H9 (cell line): ENCODE results near the gene RANBP3. TPM values are rescaled to one million over a fixed set of nuclear protein-coding genes. Genes with fewer than 3 reads are reported as not detected.

Source experiments
- DNase-seq: peaks from one replicate; pipeline ENCODE4 v3.0.0-alpha.2; 2017
- H2AFZ ChIP-seq: one replicate; pipeline ENCODE4 v1.6.1; 2013; ENCODE audit warnings: mild to moderate bottlenecking, low read length, control low read depth, moderate library complexity
- H2AK5ac ChIP-seq: 2 replicates; pipeline ENCODE4 v1.6.1; 2013; ENCODE audit warnings: low read length, control low read depth, mixed read lengths; ENCODE audit not compliant: insufficient read length
- H2BK120ac ChIP-seq: one replicate; pipeline ENCODE4 v1.6.1; 2013; ENCODE audit warnings: low read depth, mild to moderate bottlenecking, low read length, control low read depth, inconsistent platforms; ENCODE audit not compliant: poor library complexity, severe bottlenecking
- H2BK12ac ChIP-seq: 2 replicates; pipeline ENCODE4 v1.6.1; 2013; ENCODE audit warnings: low read length, control low read depth, mixed read lengths, low read depth; ENCODE audit not compliant: insufficient read length
- H2BK15ac ChIP-seq: 2 replicates; pipeline ENCODE4 v1.6.1; 2013; ENCODE audit warnings: low read depth, low read length, control low read depth
- H2BK20ac ChIP-seq: one replicate; pipeline ENCODE4 v1.6.1; 2013; ENCODE audit warnings: low read depth, mild to moderate bottlenecking, low read length, control low read depth, inconsistent platforms; ENCODE audit not compliant: poor library complexity, severe bottlenecking
- H2BK5ac ChIP-seq: 2 replicates; pipeline ENCODE4 v1.6.1; 2013; ENCODE audit warnings: low read length, control low read depth, mixed read lengths; ENCODE audit not compliant: insufficient read length
- H3K14ac ChIP-seq: 2 replicates; pipeline ENCODE4 v1.6.1; 2013; ENCODE audit warnings: low read length, control low read depth; ENCODE audit not compliant: insufficient read depth
- H3K18ac ChIP-seq: 2 replicates; pipeline ENCODE4 v1.6.1; 2013; ENCODE audit warnings: low read depth, mild to moderate bottlenecking, mixed read lengths, low read length, control low read depth; ENCODE audit not compliant: insufficient read length
- H3K23ac ChIP-seq: 2 replicates; pipeline ENCODE4 v1.6.1; 2013; ENCODE audit warnings: low read length, control low read depth, mixed read lengths, low read depth; ENCODE audit not compliant: insufficient read length
- H3K23me2 ChIP-seq: 2 replicates; pipeline ENCODE4 v1.6.1; 2013; ENCODE audit warnings: low read depth, mild to moderate bottlenecking, mixed read lengths, low read length, control low read depth; ENCODE audit not compliant: insufficient read length, poor library complexity, severe bottlenecking
- H3K27ac ChIP-seq: 2 replicates; pipeline ENCODE4 v1.5.1; 2013; ENCODE audit warnings: low read length, control low read depth, mixed read lengths, low read depth; ENCODE audit not compliant: insufficient read length
- H3K27me3 ChIP-seq: 2 replicates; pipeline ENCODE4 v1.6.1; 2013; ENCODE audit warnings: low read length, control low read depth, inconsistent platforms; ENCODE audit not compliant: insufficient read depth
- H3K4ac ChIP-seq: 2 replicates; pipeline ENCODE4 v1.6.1; 2013; ENCODE audit warnings: low read depth, mild to moderate bottlenecking, control low read depth, inconsistent platforms, low read length, moderate library complexity
- H3K4me1 ChIP-seq: 2 replicates; pipeline ENCODE4 v1.6.1; 2013; ENCODE audit warnings: low read length, control low read depth, inconsistent platforms; ENCODE audit not compliant: insufficient read depth
- H3K4me2 ChIP-seq: 2 replicates; pipeline ENCODE4 v1.6.1; 2013; ENCODE audit warnings: low read length, control low read depth, mixed read lengths; ENCODE audit not compliant: insufficient read length, insufficient read depth
- H3K56ac ChIP-seq: 2 replicates; pipeline ENCODE4 v1.6.1; 2013; ENCODE audit warnings: low read depth, mild to moderate bottlenecking, mixed read lengths, low read length, control low read depth; ENCODE audit not compliant: insufficient read length
- H3K79me1 ChIP-seq: 2 replicates; pipeline ENCODE4 v1.6.1; 2013; ENCODE audit warnings: low read depth, mild to moderate bottlenecking, moderate library complexity, low read length, control low read depth, inconsistent platforms; ENCODE audit not compliant: insufficient read depth, poor library complexity, severe bottlenecking
- H3K79me2 ChIP-seq: 2 replicates; pipeline ENCODE4 v1.6.1; 2013; ENCODE audit warnings: low read length, control low read depth, inconsistent platforms; ENCODE audit not compliant: insufficient read depth
- H3K9ac ChIP-seq: 2 replicates; pipeline ENCODE4 v1.6.1; 2013; ENCODE audit warnings: low read length, control low read depth, mixed read lengths; ENCODE audit not compliant: insufficient read length; ENCODE audit errors: extremely low read depth
- H3K9me3 ChIP-seq: one replicate; pipeline ENCODE4 v1.6.1; 2013; ENCODE audit warnings: low read depth, low read length, inconsistent platforms; ENCODE audit not compliant: control insufficient read depth
- H3T11ph ChIP-seq: one replicate; pipeline ENCODE4 v1.6.1; 2013; ENCODE audit warnings: mild to moderate bottlenecking, low read length, control low read depth, inconsistent platforms
- H4K20me1 ChIP-seq: one replicate; pipeline ENCODE4 v1.6.1; 2013; ENCODE audit not compliant: control insufficient read depth, insufficient read length, insufficient read depth
- H4K5ac ChIP-seq: 2 replicates; pipeline ENCODE4 v1.6.1; 2013; ENCODE audit warnings: low read depth, mild to moderate bottlenecking, mixed read lengths, low read length, control low read depth; ENCODE audit not compliant: insufficient read length
- H4K8ac ChIP-seq: replicated peaks from 2 replicates; pipeline ENCODE4 v1.6.1; 2013; ENCODE audit warnings: low read length, control low read depth, mixed read lengths, low read depth; ENCODE audit not compliant: insufficient read length
- H4K91ac ChIP-seq: 2 replicates; pipeline ENCODE4 v1.6.1; 2013; ENCODE audit warnings: low read depth, mild to moderate bottlenecking, moderate library complexity, mixed read lengths, low read length, control low read depth; ENCODE audit not compliant: insufficient read length
- H3K27ac Mint-ChIP-seq, 3 experiments: 2 replicates in 2 of 3; 3 replicates in 1 of 3; pipeline ENCODE4 v1.8.0; 2020 to 2021; ENCODE audit warnings: mixed read lengths in 3 of 3, mild to moderate bottlenecking in 1 of 3, moderate library complexity in 1 of 3
- H3K27me3 Mint-ChIP-seq: 2 replicates; pipeline ENCODE4 v1.8.0; 2021; ENCODE audit warnings: low read depth, mild to moderate bottlenecking, moderate library complexity, mixed read lengths
- H3K36me3 Mint-ChIP-seq, 3 experiments: 2 replicates in 2 of 3; 3 replicates in 1 of 3; pipeline ENCODE4 v1.8.0; 2020 to 2021; ENCODE audit warnings: low read depth in 3 of 3, mixed read lengths in 3 of 3; ENCODE audit not compliant: insufficient read depth in 1 of 3
- H3K4me1 Mint-ChIP-seq, 2 experiments: 2 replicates each; pipeline ENCODE4 v1.8.0; 2020; ENCODE audit warnings: mixed read lengths in 2 of 2
- H3K4me3 Mint-ChIP-seq, 2 experiments: 2 replicates in 1 of 2; 3 replicates in 1 of 2; pipeline ENCODE4 v1.8.0; 2020 to 2021; ENCODE audit warnings: mild to moderate bottlenecking in 2 of 2, mixed read lengths in 2 of 2, moderate library complexity in 1 of 2
- H3K9me3 Mint-ChIP-seq, 2 experiments: 2 replicates in 1 of 2; 3 replicates in 1 of 2; pipeline ENCODE4 v1.8.0; 2020; ENCODE audit warnings: mild to moderate bottlenecking in 2 of 2, mixed read lengths in 2 of 2, moderate library complexity in 1 of 2
- CTCF ChIP-seq: fragments of 200-600 bp; sonication (generic); conservative IDR thresholded peaks from 3 replicates; pipeline ENCODE4 v1.8.0; 2021; ENCODE audit warnings: antibody characterized with exemption, mild to moderate bottlenecking
- WGBS: extraction: QIAGEN DNeasy Blood & Tissue Kit; methylation state at CpG from one replicate; pipeline ENCODE4 v1.1.7; 2013; ENCODE audit warnings: missing lambda C conversion rate, low lambda C conversion rate, mixed read lengths; ENCODE audit not compliant: insufficient read length; ENCODE audit errors: extremely low coverage; 5-methylcytosine and 5-hydroxymethylcytosine counted together
- total RNA-seq: library from RNA; stranded (reverse); gene quantifications from 2 replicates; pipeline ENCODE4 v1.2.1, GENCODE V29; 2021

RANBP3 gene
- total RNA-seq, 1 experiment from 2014 or later = 86.5 TPM

- H3K4me2 ChIP-seq = no peak overlapping the region
- H3K36me3 Mint-ChIP-seq = peaks cover 3 to 12% (median 9%) of the 10 kb centered on the region in 3 experiments; a peak in 4 of 7 replicates
- no peak overlapping the region for H2AFZ ChIP-seq
- no peaks in the 10 kb centered on the region for H3K79me2 ChIP-seq
- no peaks in the 10 kb centered on the region for H3K27me3 ChIP-seq
- no peaks in the 10 kb centered on the region for H3K79me1 ChIP-seq
- no peak overlapping the region for H3K56ac ChIP-seq
- H3K4me1 Mint-ChIP-seq = peaks cover 2% of the 10 kb centered on the region in 2 experiments; a peak in 1 of 4 replicates
- no peak overlapping the region for H2BK15ac ChIP-seq
- WGBS = no CpG with 5 or more reads among the region's 37 CpGs
- H3K4ac ChIP-seq = no peak overlapping the region
- H3K4me3 Mint-ChIP-seq = no peak overlapping the region
- H3T11ph ChIP-seq = no peak overlapping the region
- H4K5ac ChIP-seq = no peak overlapping the region
- no peaks in the 10 kb centered on the region for H3K23me2 ChIP-seq
- H3K9ac ChIP-seq = no peak overlapping the region
- H4K20me1 ChIP-seq = no peaks in the 10 kb centered on the region
- no peak for TF ChIP-seq CTCF
- no peak overlapping the region for H2BK20ac ChIP-seq
- no peak overlapping the region for H2BK12ac ChIP-seq
- H3K27ac Mint-ChIP-seq = no peak overlapping the region
- no peak overlapping the region for H3K14ac ChIP-seq
- H3K18ac ChIP-seq = no peak overlapping the region
- H2BK5ac ChIP-seq = no peak overlapping the region
- no peak overlapping the region for H3K23ac ChIP-seq
- H3K4me1 ChIP-seq = no peaks in the 10 kb centered on the region
- peaks cover 4% of the 10 kb centered on the region for H3K27me3 Mint-ChIP-seq
- H2AK5ac ChIP-seq = no peak overlapping the region
- no peaks in the 10 kb centered on the region for H3K9me3 ChIP-seq
- peaks cover 3 to 4% of the 10 kb centered on the region in 2 experiments; a peak in 3 of 5 replicates for H3K9me3 Mint-ChIP-seq
- no peak overlapping the region for H4K91ac ChIP-seq
- no peak overlapping the region for H2BK120ac ChIP-seq
- DNase-seq = no peak
- no peak overlapping the region for H4K8ac ChIP-seq
- no peak overlapping the region for H3K27ac ChIP-seq
Observed at GRCh38 chr19:5996623-5997320, 18.8 kb upstream of the RANBP3 start.
